ENCODE data around the gene ARID2. TPM values are rescaled to one million over a fixed set of nuclear protein-coding genes. Genes with fewer than 3 reads are reported as not detected.

Gene ARID2
- total and polyA plus RNA-seq, 2 experiments from 2014 or later: 26.5 to 54.9 TPM

DNA sequence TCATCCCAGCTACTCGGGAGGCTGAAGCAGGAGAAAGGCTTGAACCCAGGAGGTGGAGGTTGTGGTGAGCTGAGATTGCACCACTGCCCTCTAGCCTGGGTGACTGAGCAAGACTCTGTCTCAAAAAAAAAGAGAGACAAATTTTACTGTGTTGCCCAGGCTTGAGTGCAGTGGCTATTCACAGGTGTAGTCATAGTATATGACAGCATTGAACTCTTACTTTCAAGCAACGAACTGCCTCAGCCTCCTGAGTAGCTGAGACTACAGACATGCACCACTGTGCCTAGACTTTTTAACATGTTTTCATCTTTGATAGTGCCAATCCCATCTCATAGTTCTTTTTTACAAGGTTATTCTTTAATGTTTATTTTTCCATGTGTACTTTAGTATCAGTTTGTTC, 13.7 kb downstream of the ARID2 start:
- Histone ChIP-seq H3K4me2 (no peak overlapping the region), H3K36me3 (ENCODE audit: insufficient read depth) (no peaks in the 10 kb centered on the region), H3F3A (replicated peaks; ENCODE audit: low read depth) (no peaks in the 10 kb centered on the region), H3K4me1 (ENCODE audit: insufficient read depth) (no peaks in the 10 kb centered on the region), H3K27me3 (ENCODE audit: insufficient read depth) (no peaks in the 10 kb centered on the region), H3K4me3 (no peak overlapping the region), H3K79me2 (replicated peaks; ENCODE audit: insufficient read depth) (peaks cover 100% of the 10 kb centered on the region), H4K20me1 (replicated peaks; ENCODE audit: insufficient read depth) (peaks cover 4% of the 10 kb centered on the region; the same call in 1 of the 2 replicates), H3K9me2 (ENCODE audit: insufficient read depth) (no peaks in the 10 kb centered on the region), H3K27ac (ENCODE audit: low read depth) (no peak overlapping the region), H2AFZ (no peak overlapping the region)
- Mint-ChIP-seq H3K4me1 (peaks cover 11% of the 10 kb centered on the region; the same call in 2 of the 3 replicates), H3K36me3 (ENCODE audit: low read depth) (peaks cover 33% of the 10 kb centered on the region), H3K4me3 (no peak overlapping the region), H3K27ac (no peak overlapping the region), H3K9me3 (peaks cover 13% of the 10 kb centered on the region), H3K27me3 (ENCODE audit: insufficient read depth, low read depth, poor library complexity) (no peaks in the 10 kb centered on the region)
- TF ChIP-seq POLR2AphosphoS5 (IDR thresholded peaks at IDR 0.05; ENCODE audit: low read depth) (no peak), EZH2phosphoT487 (IDR thresholded peaks at IDR 0.05; ENCODE audit: unreplicated experiment) (no peak), STAT1 (IDR thresholded peaks at IDR 0.05; ENCODE audit: unreplicated experiment) (no peak)
- TF ChIP-seq, protein P1, sequence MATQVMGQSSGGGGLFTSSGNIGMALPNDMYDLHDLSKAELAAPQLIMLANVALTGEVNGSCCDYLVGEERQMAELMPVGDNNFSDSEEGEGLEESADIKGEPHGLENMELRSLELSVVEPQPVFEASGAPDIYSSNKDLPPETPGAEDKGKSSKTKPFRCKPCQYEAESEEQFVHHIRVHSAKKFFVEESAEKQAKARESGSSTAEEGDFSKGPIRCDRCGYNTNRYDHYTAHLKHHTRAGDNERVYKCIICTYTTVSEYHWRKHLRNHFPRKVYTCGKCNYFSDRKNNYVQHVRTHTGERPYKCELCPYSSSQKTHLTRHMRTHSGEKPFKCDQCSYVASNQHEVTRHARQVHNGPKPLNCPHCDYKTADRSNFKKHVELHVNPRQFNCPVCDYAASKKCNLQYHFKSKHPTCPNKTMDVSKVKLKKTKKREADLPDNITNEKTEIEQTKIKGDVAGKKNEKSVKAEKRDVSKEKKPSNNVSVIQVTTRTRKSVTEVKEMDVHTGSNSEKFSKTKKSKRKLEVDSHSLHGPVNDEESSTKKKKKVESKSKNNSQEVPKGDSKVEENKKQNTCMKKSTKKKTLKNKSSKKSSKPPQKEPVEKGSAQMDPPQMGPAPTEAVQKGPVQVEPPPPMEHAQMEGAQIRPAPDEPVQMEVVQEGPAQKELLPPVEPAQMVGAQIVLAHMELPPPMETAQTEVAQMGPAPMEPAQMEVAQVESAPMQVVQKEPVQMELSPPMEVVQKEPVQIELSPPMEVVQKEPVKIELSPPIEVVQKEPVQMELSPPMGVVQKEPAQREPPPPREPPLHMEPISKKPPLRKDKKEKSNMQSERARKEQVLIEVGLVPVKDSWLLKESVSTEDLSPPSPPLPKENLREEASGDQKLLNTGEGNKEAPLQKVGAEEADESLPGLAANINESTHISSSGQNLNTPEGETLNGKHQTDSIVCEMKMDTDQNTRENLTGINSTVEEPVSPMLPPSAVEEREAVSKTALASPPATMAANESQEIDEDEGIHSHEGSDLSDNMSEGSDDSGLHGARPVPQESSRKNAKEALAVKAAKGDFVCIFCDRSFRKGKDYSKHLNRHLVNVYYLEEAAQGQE (IDR thresholded peaks at IDR 0.05; ENCODE audit: unreplicated experiment): no peak
- TF ChIP-seq, protein P2, sequence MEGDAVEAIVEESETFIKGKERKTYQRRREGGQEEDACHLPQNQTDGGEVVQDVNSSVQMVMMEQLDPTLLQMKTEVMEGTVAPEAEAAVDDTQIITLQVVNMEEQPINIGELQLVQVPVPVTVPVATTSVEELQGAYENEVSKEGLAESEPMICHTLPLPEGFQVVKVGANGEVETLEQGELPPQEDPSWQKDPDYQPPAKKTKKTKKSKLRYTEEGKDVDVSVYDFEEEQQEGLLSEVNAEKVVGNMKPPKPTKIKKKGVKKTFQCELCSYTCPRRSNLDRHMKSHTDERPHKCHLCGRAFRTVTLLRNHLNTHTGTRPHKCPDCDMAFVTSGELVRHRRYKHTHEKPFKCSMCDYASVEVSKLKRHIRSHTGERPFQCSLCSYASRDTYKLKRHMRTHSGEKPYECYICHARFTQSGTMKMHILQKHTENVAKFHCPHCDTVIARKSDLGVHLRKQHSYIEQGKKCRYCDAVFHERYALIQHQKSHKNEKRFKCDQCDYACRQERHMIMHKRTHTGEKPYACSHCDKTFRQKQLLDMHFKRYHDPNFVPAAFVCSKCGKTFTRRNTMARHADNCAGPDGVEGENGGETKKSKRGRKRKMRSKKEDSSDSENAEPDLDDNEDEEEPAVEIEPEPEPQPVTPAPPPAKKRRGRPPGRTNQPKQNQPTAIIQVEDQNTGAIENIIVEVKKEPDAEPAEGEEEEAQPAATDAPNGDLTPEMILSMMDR (conservative IDR thresholded peaks at IDR 0.05; ENCODE audit: low read depth in 2 of 2): 0 out of 4 replicates have a peak, but pooled peaks of 1 of the 2 experiments have one; percentile 6
- ATAC-seq (no peak), DNase-seq (ENCODE audit: low spot score) (no peak)

DNA sequence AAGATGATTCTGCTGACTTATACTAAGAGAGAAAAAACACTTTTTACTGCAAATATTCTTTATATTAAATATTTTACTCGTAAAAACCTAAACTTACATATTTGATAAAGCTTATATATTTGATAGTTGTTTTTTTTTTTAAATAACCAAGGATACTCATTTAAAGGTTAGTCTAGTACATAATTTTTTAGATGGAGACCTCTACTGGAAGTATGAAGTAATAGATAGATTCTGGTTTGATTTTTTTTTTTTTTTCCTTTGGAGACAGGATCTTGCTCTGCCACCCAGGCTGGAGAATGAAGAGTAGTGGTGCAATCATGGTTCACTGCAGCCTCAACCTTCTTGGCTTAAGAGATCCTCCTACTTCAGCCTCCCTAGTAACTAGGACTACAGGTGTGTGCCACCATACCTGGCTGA, 16.4 kb downstream of the ARID2 start:
- no peaks in the 10 kb centered on the region for H3K9me2 ChIP-seq (ENCODE audit: insufficient read depth)
- Mint-ChIP-seq H3K4me1 (peaks cover 14% of the 10 kb centered on the region; the same call in 2 of the 3 replicates), H3K4me3 (no peak overlapping the region), H3K36me3 (ENCODE audit: low read depth) (peaks cover 29% of the 10 kb centered on the region), H3K27ac (no peak overlapping the region), H3K27me3 (ENCODE audit: insufficient read depth, low read depth, poor library complexity) (no peaks in the 10 kb centered on the region), H3K9me3 (peaks cover 11% of the 10 kb centered on the region)
- no peaks in the 10 kb centered on the region for H3F3A ChIP-seq (replicated peaks; ENCODE audit: low read depth)
- H3K79me2 ChIP-seq (replicated peaks; ENCODE audit: insufficient read depth): peaks cover 100% of the 10 kb centered on the region
- no peak overlapping the region for H3K27ac ChIP-seq (ENCODE audit: low read depth)
- TF ChIP-seq JUNB (IDR thresholded peaks at IDR 0.05; ENCODE audit: unreplicated experiment) (no peak), NANOG (IDR thresholded peaks at IDR 0.05; ENCODE audit: borderline replicate concordance) (no peak), POLR2AphosphoS5 (IDR thresholded peaks at IDR 0.05; ENCODE audit: low read depth) (no peak)
- TF ChIP-seq, protein P1 (IDR thresholded peaks at IDR 0.05; ENCODE audit: unreplicated experiment): no peak
- TF ChIP-seq, protein P2 (conservative IDR thresholded peaks at IDR 0.05; ENCODE audit: low read depth in 2 of 2): peak in 1 of 2 experiments; percentile 46; a peak in 2 of 4 replicates
- no peaks in the 10 kb centered on the region for H3K27me3 ChIP-seq (ENCODE audit: insufficient read depth)
- ATAC-seq: no peak
- peak; percentile 26 for DNase-seq (ENCODE audit: low spot score)
- no peak overlapping the region for H3K4me3 ChIP-seq
- H2AFZ ChIP-seq: no peak overlapping the region
- H3K4me2 ChIP-seq: no peak overlapping the region
- no peaks in the 10 kb centered on the region for H3K36me3 ChIP-seq (ENCODE audit: insufficient read depth)
- peaks cover 16% of the 10 kb centered on the region; the same call in 1 of the 2 replicates for H4K20me1 ChIP-seq (replicated peaks; ENCODE audit: insufficient read depth)
- no peaks in the 10 kb centered on the region for H3K4me1 ChIP-seq (ENCODE audit: insufficient read depth)
